Measurements from ENCODE around the gene DDX39A. TPM values are rescaled to one million over a fixed set of nuclear protein-coding genes. Genes with fewer than 3 reads are reported as not detected.
"Not testable (repeated sequence)": the region's sequence is repeated elsewhere in the genome, so short reads cannot be mapped to it uniquely, and the experiment has no call there.

Gene DDX39A
- polyA plus RNA-seq, 1 experiment: 25.7 TPM

GRCh38 chr19:14460935-14461334, 41.8 kb upstream of the DDX39A start:
- no peaks in the 10 kb centered on the region for H3K9me3 ChIP-seq (ENCODE audit: control insufficient read depth, insufficient read depth, low read length)
- H3K4me3 ChIP-seq (ENCODE audit: low read depth, low read length): no peak overlapping the region
- DNase-seq (ENCODE audit: low read depth, low spot score): no peak
- no peak overlapping the region for H3K27ac ChIP-seq (ENCODE audit: low read depth, low read length)
- no peak for TF ChIP-seq CTCF (IDR thresholded peaks at IDR 0.05; ENCODE audit: low read depth, low read length)
- H3K27me3 ChIP-seq (ENCODE audit: control insufficient read depth, insufficient read depth, low read length): no peaks in the 10 kb centered on the region
- ChIA-PET POLR2A (no interaction called here), CTCF (no interaction called here)

GRCh38 chr19:14459703-14460102, 40.6 kb upstream of the DDX39A start:
- Histone ChIP-seq H3K9me3 (ENCODE audit: control insufficient read depth, insufficient read depth, low read length) (no peaks in the 10 kb centered on the region), H3K27ac (ENCODE audit: low read depth, low read length) (no peak overlapping the region), H3K4me3 (ENCODE audit: low read depth, low read length) (no peak overlapping the region), H3K27me3 (ENCODE audit: control insufficient read depth, insufficient read depth, low read length) (no peaks in the 10 kb centered on the region)
- DNase-seq (ENCODE audit: low read depth, low spot score): no peak
- no peak for TF ChIP-seq CTCF (IDR thresholded peaks at IDR 0.05; ENCODE audit: low read depth, low read length)
- CTCF ChIA-PET: interaction anchor here (0.6 to 0.9 kb wide), 4 partner anchors 21 to 1058 kb away, joined by 3 to 4 read pairs (median 4); no protein-coding TSS in a partner anchor
- POLR2A ChIA-PET: no interaction called here

- CTCF ChIA-PET: interaction anchor here (0.6 kb wide), 1 partner anchor 20 kb away, joined by 4 read pairs; no protein-coding TSS in a partner anchor
- H3K4me3 ChIP-seq (ENCODE audit: low read depth, low read length); H3K9me3 ChIP-seq (ENCODE audit: control insufficient read depth, insufficient read depth, low read length); POLR2A ChIA-PET; H3K27ac ChIP-seq (ENCODE audit: low read depth, low read length); DNase-seq (ENCODE audit: low read depth, low spot score); H3K27me3 ChIP-seq (ENCODE audit: control insufficient read depth, insufficient read depth, low read length): not testable (repeated sequence)
Observed at GRCh38 chr19:14452303-14452702, 33.2 kb upstream of the DDX39A start.

GRCh38 chr19:14450876-14451275, 31.7 kb upstream of the DDX39A start:
- Histone ChIP-seq H3K9me3 (ENCODE audit: control insufficient read depth, insufficient read depth, low read length) (peaks cover 10% of the 10 kb centered on the region; the same call in 1 of the 2 replicates), H3K27ac (ENCODE audit: low read depth, low read length) (no peak overlapping the region), H3K4me3 (ENCODE audit: low read depth, low read length) (no peak overlapping the region), H3K27me3 (ENCODE audit: control insufficient read depth, insufficient read depth, low read length) (no peaks in the 10 kb centered on the region)
- CTCF ChIA-PET: interaction anchor here (1.5 kb wide), 1 partner anchor 29 kb away, joined by 5 read pairs; no protein-coding TSS in a partner anchor
- no peak for TF ChIP-seq CTCF (IDR thresholded peaks at IDR 0.05; ENCODE audit: low read depth, low read length)
- DNase-seq (ENCODE audit: low read depth, low spot score): no peak
- POLR2A ChIA-PET: no interaction called here

GRCh38 chr19:14450168-14450874, 31.2 kb upstream of the DDX39A start:
- ChIA-PET CTCF (interaction anchor here (0.6 to 1.5 kb wide), 2 partner anchors 30 to 56 kb away, joined by 4 to 5 read pairs; no protein-coding TSS in a partner anchor), POLR2A (no interaction called here)
- Histone ChIP-seq H3K9me3 (ENCODE audit: control insufficient read depth, insufficient read depth, low read length) (peaks cover 10% of the 10 kb centered on the region; the same call in 1 of the 2 replicates), H3K27ac (ENCODE audit: low read depth, low read length) (no peak overlapping the region), H3K4me3 (ENCODE audit: low read depth, low read length) (no peak overlapping the region), H3K27me3 (ENCODE audit: control insufficient read depth, insufficient read depth, low read length) (no peaks in the 10 kb centered on the region)
- no peak for DNase-seq (ENCODE audit: low read depth, low spot score)
- no peak for TF ChIP-seq CTCF (IDR thresholded peaks at IDR 0.05; ENCODE audit: low read depth, low read length)
